ENCODE measurements around the gene VSTM4. TPM values are rescaled to one million over a fixed set of nuclear protein-coding genes. Genes with fewer than 3 reads are reported as not detected.

VSTM4 gene
- total and polyA plus RNA-seq, 2 of the 4 experiments (the other 2 are of a cell fraction): 2.4 to 2.9 TPM

- H3K56ac ChIP-seq (ENCODE audit: extremely low read depth, insufficient read depth, low read length): no peak overlapping the region
- H4K91ac ChIP-seq (ENCODE audit: insufficient read depth, low read depth, low read length): no peak overlapping the region
- POLR2A ChIA-PET (ENCODE audit: unreplicated experiment): no interaction called here
- no peak overlapping the region for H2BK5ac ChIP-seq (ENCODE audit: low read depth, low read length, poor library complexity, severe bottlenecking)
- in situ Hi-C loops (cut with MboI; ENCODE audit: low sequenced_read_pairs) (no loop called here), dilution Hi-C loops (cut with HindIII; ENCODE audit: low sequenced_read_pairs, unreplicated experiment) (no loop called here), intact Hi-C loops (cut with micrococcal nuclease) (no loop called here)
- TF ChIP-seq USF2 (IDR thresholded peaks at IDR 0.05; ENCODE audit: low read depth, low read length) (no peak), ELK1 (IDR thresholded peaks at IDR 0.05; ENCODE audit: borderline replicate concordance, low read depth, low read length) (no peak), MAFK (IDR thresholded peaks at IDR 0.05; ENCODE audit: low read depth, low read length) (no peak), FOS (IDR thresholded peaks at IDR 0.05; ENCODE audit: low read depth, low read length) (no peak), BHLHE40 (IDR thresholded peaks at IDR 0.05; ENCODE audit: low read depth, low read length) (no peak), POLR2A (IDR thresholded peaks at IDR 0.05; ENCODE audit: low read depth, low read length) (no peak)
- H3K27me3 ChIP-seq (ENCODE audit: control insufficient read depth, insufficient read depth, low read length): no peaks in the 10 kb centered on the region
- no peak overlapping the region for H2AK9ac ChIP-seq (replicated peaks; ENCODE audit: low read depth, low read length, poor library complexity)
- DNase-seq (peak; percentile 45), ATAC-seq (ENCODE audit: low read depth) (peak; percentile 37)
- 86% methylated on average over 2 of the region's 3 CpGs; no CpG with 5 or more reads in 1 of the 2 experiments for WGBS, 2 experiments (ENCODE audit: extremely low coverage in 2 of 2, insufficient read length in 1 of 2)
- no peak overlapping the region for H4K8ac ChIP-seq (ENCODE audit: low read depth in 2 of 2, low read length in 2 of 2)
- no peak overlapping the region for H3K18ac ChIP-seq (ENCODE audit: low read depth, low read length)
- H2BK120ac ChIP-seq (ENCODE audit: low read depth, low read length): no peak overlapping the region
- H3K9ac ChIP-seq (ENCODE audit: low read depth, low read length): no peak overlapping the region
- H2BK20ac ChIP-seq (ENCODE audit: low read depth, low read length): no peak overlapping the region
- H2AFZ ChIP-seq (replicated peaks; ENCODE audit: low read length, poor library complexity): no peak overlapping the region
- H4K20me1 ChIP-seq (ENCODE audit: insufficient read depth, low read length): no peaks in the 10 kb centered on the region
- no peaks in the 10 kb centered on the region; the same call in none of the 2 replicates for H3K36me3 ChIP-seq (ENCODE audit: control insufficient read depth, insufficient read depth, low read length)
- no peak overlapping the region for H2BK15ac ChIP-seq (ENCODE audit: low read depth, low read length)
- peaks cover 4% of the 10 kb centered on the region; the same call in 1 of the 2 replicates for H3K9me1 ChIP-seq (ENCODE audit: insufficient read depth, low read length)
- no peak overlapping the region for H3K4me2 ChIP-seq (ENCODE audit: low read depth, low read length)
- no peak overlapping the region for H4K5ac ChIP-seq (ENCODE audit: low read depth, low read length)
- H3K79me1 ChIP-seq (ENCODE audit: low read depth in 1 of 2, low read length in 2 of 2): no peaks in the 10 kb centered on the region; a peak in 1 of 4 replicates
- peaks cover 3% of the 10 kb centered on the region; the same call in 1 of the 2 replicates for H3K9me3 ChIP-seq (ENCODE audit: control insufficient read depth, insufficient read depth, low read length)
- H3K4me3 ChIP-seq (ENCODE audit: insufficient read depth, low read depth, low read length): no peak overlapping the region
- H2AK5ac ChIP-seq (ENCODE audit: low read depth, low read length): no peak overlapping the region
- CTCF ChIA-PET: no interaction called here
- H3K14ac ChIP-seq (replicated peaks; ENCODE audit: low read depth, low read length): no peak overlapping the region
- H3K4ac ChIP-seq (ENCODE audit: low read depth, low read length): no peak overlapping the region
- H3K23ac ChIP-seq (ENCODE audit: low read depth, low read length): no peak overlapping the region
- no TSS peak for BruUV-seq (replicated peaks)
- peaks cover 4% of the 10 kb centered on the region; the same call in 1 of the 2 replicates for H3K4me1 ChIP-seq (ENCODE audit: control insufficient read depth, insufficient read depth, low read length)
- no peak overlapping the region for H3K27ac ChIP-seq (ENCODE audit: insufficient read depth, low read length)
Observed at GRCh38 chr10:49089557-49090188, 25.6 kb downstream of the VSTM4 start.
